HAP-1 (cell line): Measurements from ENCODE around the gene RPSA.
"Not testable (repeated sequence)": the region's sequence is repeated elsewhere in the genome, so short reads cannot be mapped to it uniquely, and the experiment has no call there.

Source experiments
- DNase-seq, 2 experiments: peaks; one replicate each; pipeline ENCODE4 v3.0.0-alpha.2; 2016 to 2020; ENCODE audit warnings: low spot score in 2 of 2
- H3K27me3 ChIP-seq: fragments of 250-450 bp; sonication (Bioruptor Pico); 2 replicates; pipeline ENCODE4 v1.5.1; 2020; ENCODE audit warnings: low read depth, mild to moderate bottlenecking, moderate library complexity
- H3K36me3 ChIP-seq: fragments of 250-450 bp; sonication (Bioruptor Pico); replicated peaks from 2 replicates; pipeline ENCODE4 v1.5.1; 2020; ENCODE audit warnings: mild to moderate bottlenecking
- H3K4me1 ChIP-seq: fragments of 250-450 bp; sonication (Bioruptor Pico); 2 replicates; pipeline ENCODE4 v1.5.1; 2020; ENCODE audit warnings: mild to moderate bottlenecking
- H3K4me3 ChIP-seq: fragments of 250-450 bp; sonication (Bioruptor Pico); 2 replicates; pipeline ENCODE4 v1.5.1; 2020; ENCODE audit warnings: mild to moderate bottlenecking, moderate library complexity
- H3K9me3 ChIP-seq: fragments of 250-450 bp; sonication (Bioruptor Pico); 2 replicates; pipeline ENCODE4 v1.5.1; 2020; ENCODE audit warnings: mild to moderate bottlenecking, moderate library complexity
- in situ Hi-C: fragments of 300-500 bp; cut with MboI; formaldehyde crosslinking; loops from 3 replicates; pipeline ENCODE4 v1.14.3; 2020; ENCODE audit warnings: low sequenced_read_pairs, inconsistent platforms, mixed read lengths

RPSA gene

GRCh38 chr3:39404943-39405686, 1.4 kb upstream of the RPSA start:
- H3K27me3 ChIP-seq = no peaks in the 10 kb centered on the region
- peaks cover 40% of the 10 kb centered on the region for H3K36me3 ChIP-seq
- H3K4me3 ChIP-seq = peak overlapping the region; percentile 75
- H3K4me1 ChIP-seq = peaks cover 18% of the 10 kb centered on the region
- in situ Hi-C loops = no loop called here
- H3K9me3 ChIP-seq = no peaks in the 10 kb centered on the region
- peak; percentile 86 to 87 for DNase-seq

- Histone ChIP-seq H3K36me3 (peaks cover 44% of the 10 kb centered on the region), H3K27me3 (no peaks in the 10 kb centered on the region), H3K4me1 (peaks cover 18% of the 10 kb centered on the region), H3K9me3 (no peaks in the 10 kb centered on the region), H3K4me3 (peak overlapping the region; percentile 75)
- no peak for DNase-seq
- in situ Hi-C loops = no loop called here
Observed at GRCh38 chr3:39405687-39406367, 693 bp upstream of the RPSA start.

GRCh38 chr3:39407259-39407629, 724 bp downstream of the RPSA start:
- in situ Hi-C loops = no loop called here
- no peak for DNase-seq
- peaks cover 18% of the 10 kb centered on the region for H3K4me1 ChIP-seq
- H3K36me3 ChIP-seq = peaks cover 57% of the 10 kb centered on the region
- H3K4me3 ChIP-seq = peak overlapping the region; percentile 75
- H3K9me3 ChIP-seq = no peaks in the 10 kb centered on the region
- H3K27me3 ChIP-seq = no peaks in the 10 kb centered on the region

GRCh38 chr3:39407773-39408492, 1.4 kb downstream of the RPSA start:
- in situ Hi-C loops = no loop called here
- Histone ChIP-seq H3K4me3 (peak overlapping the region; percentile 75), H3K27me3 (no peaks in the 10 kb centered on the region), H3K4me1 (peaks cover 18% of the 10 kb centered on the region), H3K36me3 (peaks cover 64% of the 10 kb centered on the region), H3K9me3 (no peaks in the 10 kb centered on the region)
- no peak for DNase-seq

- in situ Hi-C loops = no loop called here
Observed at GRCh38 chr3:39408493-39409372, 2.2 kb downstream of the RPSA start.

GRCh38 chr3:39409514-39410136, 3.1 kb downstream of the RPSA start:
- in situ Hi-C loops = no loop called here
- H3K4me1 ChIP-seq = peaks cover 12% of the 10 kb centered on the region
- no peaks in the 10 kb centered on the region for H3K27me3 ChIP-seq
- H3K9me3 ChIP-seq = no peaks in the 10 kb centered on the region
- no peak for DNase-seq
- H3K4me3 ChIP-seq = peak overlapping the region; percentile 5; the same call in 1 of the 2 replicates
- peaks cover 75% of the 10 kb centered on the region for H3K36me3 ChIP-seq

More at GRCh38 chr3:39408493-39409372, 2.2 kb downstream of the RPSA start:
- Histone ChIP-seq H3K4me1 (peaks cover 18% of the 10 kb centered on the region), H3K9me3 (no peaks in the 10 kb centered on the region), H3K27me3 (no peaks in the 10 kb centered on the region), H3K4me3 (peak overlapping the region; percentile 75), H3K36me3 (peaks cover 72% of the 10 kb centered on the region)
- DNase-seq = peak in 1 of 2 experiments; percentile 75

GRCh38 chr3:39410893-39411292, 4.4 kb downstream of the RPSA start:
- Histone ChIP-seq H3K27me3 (no peaks in the 10 kb centered on the region), H3K4me1 (peaks cover 10% of the 10 kb centered on the region), H3K9me3 (no peaks in the 10 kb centered on the region), H3K36me3 (peaks cover 75% of the 10 kb centered on the region), H3K4me3 (no peak overlapping the region)
- in situ Hi-C loops = no loop called here
- DNase-seq = no peak

- Histone ChIP-seq H3K4me3 (no peak overlapping the region), H3K4me1 (peaks cover 13% of the 10 kb centered on the region), H3K27me3 (no peaks in the 10 kb centered on the region), H3K9me3 (no peaks in the 10 kb centered on the region), H3K36me3 (peaks cover 64% of the 10 kb centered on the region)
- no peak for DNase-seq
- in situ Hi-C loops = no loop called here
Observed at GRCh38 chr3:39412668-39413260, 6.2 kb downstream of the RPSA start.

- in situ Hi-C loops = no loop called here
- H3K4me1 ChIP-seq = peaks cover 7% of the 10 kb centered on the region
- DNase-seq = no peak
- H3K27me3 ChIP-seq = no peaks in the 10 kb centered on the region
- H3K4me3 ChIP-seq = no peak overlapping the region
- H3K9me3 ChIP-seq = no peaks in the 10 kb centered on the region
- H3K36me3 ChIP-seq = peaks cover 53% of the 10 kb centered on the region
Observed at GRCh38 chr3:39413691-39414420, 7.3 kb downstream of the RPSA start.

- H3K4me1 ChIP-seq = peaks cover 9% of the 10 kb centered on the region
- H3K27me3 ChIP-seq = no peaks in the 10 kb centered on the region
- no peaks in the 10 kb centered on the region for H3K9me3 ChIP-seq
- peak in 1 of 2 experiments; percentile 29 for DNase-seq
- no peak overlapping the region for H3K4me3 ChIP-seq
- peaks cover 47% of the 10 kb centered on the region for H3K36me3 ChIP-seq
- in situ Hi-C loops = no loop called here
Observed at GRCh38 chr3:39414421-39414907, 7.9 kb downstream of the RPSA start.

- H3K4me3 ChIP-seq, H3K4me1 ChIP-seq, H3K27me3 ChIP-seq, in situ Hi-C loops, DNase-seq, H3K9me3 ChIP-seq: not testable (repeated sequence)
- H3K36me3 ChIP-seq = peaks cover 38% of the 10 kb centered on the region
Observed at GRCh38 chr3:39415302-39415701, 8.8 kb downstream of the RPSA start.

GRCh38 chr3:39415983-39416382, 9.5 kb downstream of the RPSA start:
- Histone ChIP-seq H3K36me3 (peaks cover 31% of the 10 kb centered on the region), H3K4me1 (peaks cover 9% of the 10 kb centered on the region), H3K27me3 (no peaks in the 10 kb centered on the region), H3K9me3 (no peaks in the 10 kb centered on the region), H3K4me3 (no peak overlapping the region)
- in situ Hi-C loops = no loop called here
- DNase-seq = peak in 1 of 2 experiments; percentile 38
